Measurements from ENCODE around the gene GSN. TPM values are rescaled to one million over a fixed set of nuclear protein-coding genes. Genes with fewer than 3 reads are reported as not detected.

The GSN gene
- total RNA-seq, 1 donor from 2014 or later, result 1.1 TPM

GRCh38 chr9:121280715-121281613 is 13.0 kb downstream of the GSN start:
- H3K4me3 Mint-ChIP-seq (ENCODE audit: low read depth), result no peak overlapping the region
- intact Hi-C loops (cut with micrococcal nuclease), result no loop called here

GRCh38 chr9:121281614-121282276 is 13.8 kb downstream of the GSN start:
- no peak overlapping the region for H3K4me3 Mint-ChIP-seq (ENCODE audit: low read depth)
- DNase-seq (ENCODE audit: low spot score), result no peak
- no peaks in the 10 kb centered on the region for H3K9me3 Mint-ChIP-seq
- H3K27me3 Mint-ChIP-seq (ENCODE audit: low read depth), result peaks cover 1% of the 10 kb centered on the region
- no peaks in the 10 kb centered on the region for H3K36me3 Mint-ChIP-seq (ENCODE audit: low read depth)
- intact Hi-C loops (cut with micrococcal nuclease), result no loop called here
- peaks cover 16% of the 10 kb centered on the region for H3K4me1 Mint-ChIP-seq (ENCODE audit: low read depth)
- H3K27ac Mint-ChIP-seq, result no peak overlapping the region

More at GRCh38 chr9:121280715-121281613, 13.0 kb downstream of the GSN start:
- no peak overlapping the region for H3K27ac Mint-ChIP-seq
- no peaks in the 10 kb centered on the region for H3K9me3 Mint-ChIP-seq
- DNase-seq (ENCODE audit: low spot score), result no peak
- no peaks in the 10 kb centered on the region for H3K36me3 Mint-ChIP-seq (ENCODE audit: low read depth)
- H3K27me3 Mint-ChIP-seq (ENCODE audit: low read depth), result peaks cover 4% of the 10 kb centered on the region
- H3K4me1 Mint-ChIP-seq (ENCODE audit: low read depth), result peaks cover 9% of the 10 kb centered on the region

DNA sequence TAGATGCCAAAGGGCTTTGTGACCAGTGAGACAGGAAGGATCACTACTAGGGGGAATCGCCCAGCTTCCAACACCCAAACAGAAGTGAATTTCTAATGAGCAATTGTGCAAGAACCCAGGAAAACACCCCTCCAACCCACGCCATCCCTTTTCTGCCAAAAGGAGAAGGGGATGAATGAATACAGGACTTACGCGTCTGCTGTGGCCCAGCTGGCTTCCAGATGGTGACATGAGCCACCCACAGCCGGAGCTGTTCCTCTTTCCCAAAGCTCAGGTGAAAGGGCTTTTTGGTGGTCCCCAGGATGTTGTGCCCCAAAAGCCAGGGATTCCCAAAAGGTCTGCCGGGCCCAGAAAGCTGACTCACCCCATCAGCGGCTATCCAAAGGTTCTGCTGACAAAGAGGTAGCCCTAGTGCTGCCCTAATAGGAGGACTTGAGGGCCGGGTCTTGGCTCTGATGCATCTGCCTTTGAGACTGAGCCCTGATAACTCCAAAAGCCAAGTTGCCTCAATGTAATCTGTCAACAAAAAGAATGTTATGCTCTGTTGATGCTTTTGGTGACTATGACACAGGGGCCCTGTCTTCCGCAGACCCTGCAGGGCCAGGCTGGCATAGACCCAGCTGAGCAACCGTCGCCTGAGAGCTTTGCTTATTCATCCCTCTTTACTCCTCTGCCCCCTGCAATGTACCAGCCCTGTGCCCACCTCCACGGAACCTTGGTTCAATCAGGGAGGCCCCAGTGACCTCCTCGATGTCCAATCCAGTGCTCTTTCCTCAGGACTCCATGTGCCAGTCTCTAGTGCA is 14.5 kb downstream of the GSN start:
- no peak for DNase-seq (ENCODE audit: low spot score)
- Mint-ChIP-seq H3K9me3 (no peaks in the 10 kb centered on the region), H3K4me3 (ENCODE audit: low read depth) (no peak overlapping the region), H3K4me1 (ENCODE audit: low read depth) (peaks cover 22% of the 10 kb centered on the region), H3K27ac (no peak overlapping the region), H3K27me3 (ENCODE audit: low read depth) (peaks cover 1% of the 10 kb centered on the region), H3K36me3 (ENCODE audit: low read depth) (no peaks in the 10 kb centered on the region)
- intact Hi-C loops (cut with micrococcal nuclease), result no loop called here

DNA sequence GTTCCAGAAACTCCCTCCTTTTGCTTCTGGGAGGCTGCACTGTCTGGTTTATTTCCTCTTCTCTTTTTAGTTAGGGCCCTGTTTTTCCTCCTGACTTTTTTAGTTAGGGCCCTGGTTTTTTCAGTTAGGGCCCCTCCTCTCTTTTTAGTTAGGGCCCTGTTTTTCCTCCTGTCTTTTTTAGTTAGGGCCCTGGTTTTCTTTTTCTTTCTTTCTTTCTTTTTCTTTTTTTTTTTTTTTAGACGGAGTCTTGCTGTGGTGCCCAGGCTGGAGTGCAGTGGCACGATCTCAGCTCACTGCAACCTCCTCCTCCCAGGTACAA is 15.1 kb downstream of the GSN start:
- no peaks in the 10 kb centered on the region for H3K9me3 Mint-ChIP-seq
- H3K27me3 Mint-ChIP-seq (ENCODE audit: low read depth), result peaks cover 1% of the 10 kb centered on the region
- H3K27ac Mint-ChIP-seq, result no peak overlapping the region
- no peak for DNase-seq (ENCODE audit: low spot score)
- H3K4me3 Mint-ChIP-seq (ENCODE audit: low read depth), result no peak overlapping the region
- intact Hi-C loops (cut with micrococcal nuclease), result no loop called here
- no peaks in the 10 kb centered on the region for H3K36me3 Mint-ChIP-seq (ENCODE audit: low read depth)
- peaks cover 25% of the 10 kb centered on the region for H3K4me1 Mint-ChIP-seq (ENCODE audit: low read depth)

GRCh38 chr9:121283856-121284732 is 16.1 kb downstream of the GSN start:
- no peak overlapping the region for H3K4me3 Mint-ChIP-seq (ENCODE audit: low read depth)
- no peak overlapping the region for H3K27ac Mint-ChIP-seq
- peaks cover 28% of the 10 kb centered on the region for H3K4me1 Mint-ChIP-seq (ENCODE audit: low read depth)
- intact Hi-C loops (cut with micrococcal nuclease), result no loop called here
- H3K36me3 Mint-ChIP-seq (ENCODE audit: low read depth), result no peaks in the 10 kb centered on the region
- no peaks in the 10 kb centered on the region for H3K9me3 Mint-ChIP-seq
- no peak for DNase-seq (ENCODE audit: low spot score)
- no peaks in the 10 kb centered on the region for H3K27me3 Mint-ChIP-seq (ENCODE audit: low read depth)

GRCh38 chr9:121284733-121285451 is 16.9 kb downstream of the GSN start:
- H3K9me3 Mint-ChIP-seq, result no peaks in the 10 kb centered on the region
- H3K27ac Mint-ChIP-seq, result no peak overlapping the region
- intact Hi-C loops (cut with micrococcal nuclease), result no loop called here
- no peaks in the 10 kb centered on the region for H3K27me3 Mint-ChIP-seq (ENCODE audit: low read depth)
- no peaks in the 10 kb centered on the region for H3K36me3 Mint-ChIP-seq (ENCODE audit: low read depth)
- DNase-seq (ENCODE audit: low spot score), result no peak
- H3K4me3 Mint-ChIP-seq (ENCODE audit: low read depth), result no peak overlapping the region
- peaks cover 27% of the 10 kb centered on the region for H3K4me1 Mint-ChIP-seq (ENCODE audit: low read depth)

DNA sequence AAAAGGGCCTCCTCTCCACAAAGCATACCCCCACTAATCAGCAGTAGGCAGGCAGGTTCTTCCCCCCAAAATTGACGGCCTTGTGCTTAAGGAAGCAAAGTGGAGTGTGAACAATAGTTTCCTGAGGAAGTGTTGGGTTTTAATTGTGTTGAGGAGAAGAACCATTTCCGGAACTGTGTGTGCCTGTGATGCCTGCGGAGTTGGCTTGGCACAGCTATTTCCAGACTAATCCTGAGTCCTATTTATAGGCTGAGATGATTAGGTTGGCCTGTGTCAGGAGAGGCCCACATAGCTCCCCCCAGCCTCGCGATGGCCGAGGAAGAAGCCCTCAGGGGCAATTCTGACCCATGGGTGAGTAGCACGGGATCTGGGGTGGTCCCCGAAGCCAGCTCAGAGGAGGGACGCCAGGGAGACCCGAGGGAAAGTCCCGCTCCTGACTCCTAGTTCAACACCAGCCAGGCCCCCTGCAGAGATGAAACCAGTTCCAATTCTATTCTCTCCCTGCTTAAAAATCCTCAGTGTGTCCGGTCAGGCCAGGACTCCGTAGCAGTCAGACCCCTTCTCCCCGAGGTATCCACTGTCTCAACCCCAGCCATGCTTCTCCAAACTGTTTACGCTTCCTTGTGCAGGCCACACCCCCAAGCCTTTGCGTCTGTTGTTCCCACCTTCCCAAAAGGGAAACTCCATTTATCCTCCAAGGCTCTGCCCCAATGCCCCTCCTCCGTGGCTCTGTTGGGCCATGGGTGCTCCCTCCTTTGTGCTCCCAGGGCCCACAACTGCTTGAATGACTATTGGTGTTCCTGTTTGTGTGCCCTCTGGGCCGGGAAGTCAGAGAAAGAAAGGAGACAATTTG is 18.1 kb downstream of the GSN start:
- no peak for DNase-seq (ENCODE audit: low spot score)
- Mint-ChIP-seq H3K27ac (peak overlapping the region; percentile 41), H3K36me3 (ENCODE audit: low read depth) (no peaks in the 10 kb centered on the region), H3K27me3 (ENCODE audit: low read depth) (no peaks in the 10 kb centered on the region), H3K4me1 (ENCODE audit: low read depth) (peaks cover 27% of the 10 kb centered on the region), H3K9me3 (no peaks in the 10 kb centered on the region), H3K4me3 (ENCODE audit: low read depth) (no peak overlapping the region)
- intact Hi-C loops (cut with micrococcal nuclease), result no loop called here

- H3K27me3 Mint-ChIP-seq (ENCODE audit: low read depth), result no peaks in the 10 kb centered on the region
- peak overlapping the region; percentile 16 for H3K27ac Mint-ChIP-seq
Measured at GRCh38 chr9:121286688-121286972, 18.7 kb downstream of the GSN start.

GRCh38 chr9:121286973-121287741 is 19.2 kb downstream of the GSN start:
- peaks cover 23% of the 10 kb centered on the region for H3K4me1 Mint-ChIP-seq (ENCODE audit: low read depth)
- no peaks in the 10 kb centered on the region for H3K27me3 Mint-ChIP-seq (ENCODE audit: low read depth)
- no peak for DNase-seq (ENCODE audit: low spot score)
- H3K9me3 Mint-ChIP-seq, result no peaks in the 10 kb centered on the region
- intact Hi-C loops (cut with micrococcal nuclease), result no loop called here
- H3K27ac Mint-ChIP-seq, result peak overlapping the region; percentile 49
- no peaks in the 10 kb centered on the region for H3K36me3 Mint-ChIP-seq (ENCODE audit: low read depth)
- no peak overlapping the region for H3K4me3 Mint-ChIP-seq (ENCODE audit: low read depth)

More at GRCh38 chr9:121286688-121286972, 18.7 kb downstream of the GSN start:
- intact Hi-C loops (cut with micrococcal nuclease), result no loop called here
- no peak overlapping the region for H3K4me3 Mint-ChIP-seq (ENCODE audit: low read depth)
- H3K4me1 Mint-ChIP-seq (ENCODE audit: low read depth), result peaks cover 25% of the 10 kb centered on the region
- H3K36me3 Mint-ChIP-seq (ENCODE audit: low read depth), result no peaks in the 10 kb centered on the region
- H3K9me3 Mint-ChIP-seq, result no peaks in the 10 kb centered on the region
- DNase-seq (ENCODE audit: low spot score), result no peak

GRCh38 chr9:121288673-121289025 is 20.7 kb downstream of the GSN start:
- Mint-ChIP-seq H3K27me3 (ENCODE audit: low read depth) (no peaks in the 10 kb centered on the region), H3K4me1 (ENCODE audit: low read depth) (peaks cover 23% of the 10 kb centered on the region)

More at GRCh38 chr9:121288673-121289025, 20.7 kb downstream of the GSN start:
- intact Hi-C loops (cut with micrococcal nuclease), result no loop called here
- Mint-ChIP-seq H3K4me3 (ENCODE audit: low read depth) (no peak overlapping the region), H3K9me3 (no peaks in the 10 kb centered on the region), H3K27ac (peak overlapping the region; percentile 10), H3K36me3 (ENCODE audit: low read depth) (no peaks in the 10 kb centered on the region)
- no peak for DNase-seq (ENCODE audit: low spot score)

All from activated T-helper 2 cell treated with anti-CD3 and anti-CD28 coated beads, Interferon-gamma antibody, Interleukin-2, Interleukin-4, amounts not matched to agents 10 μg/mL and 5 μg/mL and 100 μg/mL, durations not matched to agents 14 hours and 24 hours and 36 hours (primary cell).